HG02970 (cell line): ENCODE results near the gene SLX4IP.
"Not testable (repeated sequence)": the region's sequence is repeated elsewhere in the genome, so short reads cannot be mapped to it uniquely, and the experiment has no call there.

Experiments used
- ATAC-seq: cut with Tn5 transposase; IDR thresholded peaks from one replicate; pipeline ENCODE4 v1.9.1; 2021; ENCODE audit warnings: mild to moderate bottlenecking, moderate library complexity, moderate number of reproducible peaks; ENCODE audit not compliant: unreplicated experiment, low FRiP score

The SLX4IP gene

DNA sequence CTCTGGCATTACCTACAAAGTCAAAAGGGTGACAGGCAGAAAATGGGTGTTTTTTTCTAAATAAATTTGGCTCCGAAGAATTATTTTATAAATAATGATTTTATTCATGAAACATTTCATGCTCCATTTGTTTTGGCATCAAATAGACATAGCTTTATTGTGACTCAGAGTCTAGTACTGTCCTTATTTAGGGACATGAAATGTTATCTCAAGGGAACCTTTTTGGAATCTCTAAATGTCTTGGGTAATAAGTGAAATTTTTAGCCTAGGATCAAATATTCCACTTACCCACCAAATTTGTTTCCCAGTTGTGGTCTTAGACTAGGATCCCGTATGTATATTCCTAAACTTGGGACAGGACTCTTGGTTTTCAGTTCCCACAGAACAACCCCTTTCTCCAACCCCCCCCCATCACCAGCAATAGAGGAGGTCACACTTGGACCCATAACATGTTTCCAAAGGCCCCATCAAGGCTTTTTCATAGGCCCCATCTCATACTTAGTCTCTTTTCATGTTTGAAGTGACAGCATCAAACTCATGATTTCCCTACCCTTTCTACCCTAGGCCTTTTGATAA lies 156.9 kb downstream of the SLX4IP start:
- ATAC-seq, result no peak

GRCh38 chr20:10594296-10594868 lies 159.3 kb downstream of the SLX4IP start:
- no peak for ATAC-seq

DNA sequence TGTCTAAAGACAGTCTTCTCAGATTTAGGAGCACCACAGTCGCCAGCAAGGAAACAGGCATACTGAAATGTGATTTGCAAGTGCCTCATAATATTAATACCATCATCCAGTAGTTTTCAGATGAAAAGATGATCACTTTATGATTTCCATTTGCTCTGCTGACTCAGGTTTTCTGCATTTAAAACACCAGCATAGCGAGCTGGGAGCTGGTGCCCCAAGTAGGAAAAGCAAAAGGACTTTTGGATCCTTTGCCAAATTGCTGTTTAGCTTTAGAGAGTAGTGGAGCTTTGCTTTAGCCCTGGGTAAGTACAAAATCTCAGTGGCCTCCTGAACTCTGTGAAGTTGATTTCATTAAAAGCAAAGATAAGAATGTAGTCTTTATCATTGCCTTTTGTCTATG lies 160.2 kb downstream of the SLX4IP start:
- no peak for ATAC-seq

- ATAC-seq, result no peak
Measured at GRCh38 chr20:10595985-10596384, 160.9 kb downstream of the SLX4IP start.

DNA sequence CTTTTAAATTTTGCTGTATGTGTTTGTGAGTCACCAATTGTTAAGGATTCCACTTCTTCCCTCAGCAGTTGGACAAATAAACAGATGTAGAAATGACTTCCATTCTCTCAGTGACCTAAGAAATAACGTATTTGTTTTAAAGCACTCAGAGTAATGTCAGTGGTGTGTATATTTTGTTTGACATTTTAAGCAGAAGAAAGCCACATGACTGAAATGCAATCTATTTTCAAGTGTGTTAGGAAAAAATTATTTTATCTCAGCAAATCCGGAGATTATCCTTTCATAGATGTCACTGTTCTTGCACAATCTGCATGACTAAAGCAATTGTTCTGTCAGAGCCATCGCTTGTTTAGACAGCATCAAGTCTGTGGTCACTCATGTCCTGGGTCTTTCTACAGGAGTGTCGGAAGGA lies 161.6 kb downstream of the SLX4IP start:
- ATAC-seq, result no peak

DNA sequence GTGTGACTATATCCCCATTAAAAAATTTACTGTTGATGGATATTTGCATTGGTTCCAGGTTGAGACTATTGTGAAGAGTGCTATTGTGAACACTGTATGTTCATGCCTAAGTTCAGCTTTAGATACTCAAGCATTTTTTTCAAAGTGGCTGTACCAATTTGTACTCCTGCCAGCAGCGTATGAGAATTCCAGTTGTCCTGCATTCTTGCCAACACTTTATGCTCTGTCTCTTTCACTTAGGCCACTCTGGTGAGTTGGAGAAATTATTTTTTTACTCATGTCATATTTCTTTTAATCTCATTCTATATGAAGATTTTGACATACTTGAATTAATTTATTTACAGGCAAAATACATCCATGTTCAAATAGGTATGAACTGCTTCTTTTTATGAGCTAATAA lies 162.5 kb downstream of the SLX4IP start:
- no peak for ATAC-seq

GRCh38 chr20:10602221-10602871 lies 167.2 kb downstream of the SLX4IP start:
- ATAC-seq, result no peak

DNA sequence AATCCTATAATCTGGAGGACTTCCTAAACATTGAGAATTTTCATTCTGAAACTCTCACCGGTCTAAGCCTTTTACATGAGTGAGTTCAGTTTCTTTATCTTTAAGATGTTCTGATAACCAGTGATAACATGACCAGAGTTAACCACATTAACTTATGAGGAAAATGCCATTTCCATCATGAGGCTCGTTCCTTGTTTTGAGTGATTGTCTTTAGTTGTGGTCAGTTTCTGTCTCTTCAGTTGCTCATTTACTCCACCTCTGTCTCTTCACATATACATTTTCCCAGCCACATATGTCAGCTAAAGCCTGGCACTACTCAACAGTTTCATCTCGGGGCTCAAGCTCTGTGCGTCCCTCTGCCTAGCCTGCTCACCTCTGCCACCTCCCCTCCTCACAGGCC lies 168.3 kb downstream of the SLX4IP start:
- ATAC-seq, result no peak

GRCh38 chr20:10603971-10604864 lies 169.1 kb downstream of the SLX4IP start:
- no peak for ATAC-seq

- ATAC-seq, result no peak
Measured at GRCh38 chr20:10604865-10605440, 169.8 kb downstream of the SLX4IP start.

DNA sequence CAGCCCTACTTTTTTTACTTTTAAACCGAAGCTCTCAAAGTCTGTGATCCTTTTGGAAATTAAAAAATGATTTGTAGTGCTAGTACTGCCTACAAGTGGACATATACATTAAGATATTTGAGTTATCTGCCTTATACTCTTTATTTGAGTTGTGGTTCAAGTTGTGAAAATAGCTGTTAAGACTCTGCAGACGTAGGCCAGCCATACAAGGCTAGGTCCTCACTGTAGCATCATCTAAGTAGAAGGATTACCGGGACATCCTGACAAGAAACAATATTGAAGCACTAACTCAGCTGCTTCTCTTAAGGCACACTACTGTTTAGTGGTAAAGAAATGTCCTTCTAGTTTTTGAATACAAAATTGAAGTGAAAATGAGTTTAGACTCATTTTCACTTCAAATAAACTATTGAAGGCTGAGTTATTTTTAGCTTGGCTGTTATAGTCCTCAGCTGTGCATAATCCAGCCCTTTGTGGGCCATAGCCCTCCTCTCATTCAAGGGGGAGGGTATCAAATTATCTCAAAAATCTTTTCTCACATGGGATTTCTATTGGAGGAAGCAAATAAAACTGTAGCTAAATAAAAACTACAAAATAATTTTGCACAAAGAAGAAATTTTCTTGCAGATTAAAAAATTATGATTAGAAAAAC lies 170.6 kb downstream of the SLX4IP start:
- ATAC-seq, result no peak

- ATAC-seq, result no peak
Measured at GRCh38 chr20:10609276-10609675, 174.2 kb downstream of the SLX4IP start.

- no peak for ATAC-seq
Measured at GRCh38 chr20:10609770-10610169, 174.7 kb downstream of the SLX4IP start.

- no peak for ATAC-seq
Measured at GRCh38 chr20:10610251-10610650, 175.1 kb downstream of the SLX4IP start.

GRCh38 chr20:10611357-10611756 lies 176.3 kb downstream of the SLX4IP start:
- ATAC-seq, result no peak

GRCh38 chr20:10613426-10613825 lies 178.3 kb downstream of the SLX4IP start:
- not testable (repeated sequence) for ATAC-seq

DNA sequence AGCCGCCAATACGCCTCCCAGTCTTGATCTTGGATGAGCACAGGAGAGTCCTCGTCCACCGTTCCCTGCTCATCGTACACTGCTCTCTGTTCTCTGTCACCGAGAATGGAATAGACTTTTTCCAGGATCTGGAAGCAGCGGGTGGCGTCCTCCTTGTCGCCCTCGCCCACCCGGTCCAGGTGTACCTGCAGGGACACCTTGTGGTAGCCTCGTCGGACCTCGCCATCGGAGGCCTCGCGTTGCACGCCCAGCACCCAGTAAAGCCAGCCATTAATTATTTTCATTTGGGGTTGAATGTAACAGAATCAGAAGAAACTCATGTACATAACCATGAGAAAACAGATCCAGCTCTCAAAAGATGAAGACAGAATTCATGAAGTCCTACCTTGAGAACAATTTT lies 178.8 kb downstream of the SLX4IP start:
- ATAC-seq, result no peak

- ATAC-seq, result no peak
Measured at GRCh38 chr20:10616212-10616611, 181.1 kb downstream of the SLX4IP start.

DNA sequence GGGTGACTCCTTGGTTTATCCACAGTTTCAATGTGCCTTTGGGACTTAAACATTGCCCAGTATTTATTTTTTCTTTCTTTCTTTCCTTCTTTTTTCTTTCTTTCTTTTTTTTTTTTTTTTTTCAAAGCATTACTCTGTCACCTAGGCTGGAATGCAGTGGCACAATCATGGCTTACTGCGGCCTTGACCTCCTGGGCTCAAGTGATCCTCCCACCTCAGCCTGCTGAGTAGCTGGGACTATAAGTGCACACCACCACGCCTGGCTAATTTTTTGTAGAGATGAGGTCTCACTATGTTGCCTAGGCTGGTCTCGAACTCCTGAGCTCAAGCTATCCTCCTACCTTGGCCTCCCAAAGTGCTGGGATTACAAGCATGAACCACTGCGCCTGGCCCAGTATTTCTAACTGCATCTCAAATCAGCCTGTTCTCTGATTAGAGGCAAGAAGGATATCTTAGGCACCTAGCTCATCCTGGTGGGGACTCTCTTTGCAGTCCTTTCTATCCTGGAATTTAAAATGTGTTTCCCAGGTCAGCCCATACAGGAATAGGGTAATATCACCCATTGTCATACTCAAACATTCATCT lies 182.5 kb downstream of the SLX4IP start:
- not testable (repeated sequence) for ATAC-seq
